Upper lobe of left lung (tissue), 6 donors: ENCODE data around the gene TMEM135. TPM values are rescaled to one million over a fixed set of nuclear protein-coding genes. Genes with fewer than 3 reads are reported as not detected.
"Not testable (repeated sequence)": the region's sequence is repeated elsewhere in the genome, so short reads cannot be mapped to it uniquely, and the experiment has no call there.

Source experiments
- ATAC-seq, 2 donors: fragments of 200-7000 bp; cut with Tn5 transposase; one replicate each; pipeline ENCODE4 v1.9.1; 2022; ENCODE audit warnings: mild to moderate bottlenecking in 2 of 2, moderate library complexity in 2 of 2; ENCODE audit not compliant: low FRiP score in 2 of 2
- DNase-seq, 2 donors: peaks; one replicate each; pipeline ENCODE4 v3.0.0-alpha.2; 2019 to 2020
- H3K27ac ChIP-seq, 4 donors: fragments of 200-600 bp; sonication (generic); one replicate each; pipeline ENCODE4 v1.5.1; 2016 to 2019
- H3K27me3 ChIP-seq, 4 donors: fragments of 200-600 bp; sonication (generic); one replicate each; pipeline ENCODE4 v1.5.1; 2017 to 2019
- H3K36me3 ChIP-seq, 4 donors: fragments of 200-600 bp; sonication (generic); one replicate each; pipeline ENCODE4 v1.5.1; 2016 to 2019
- H3K4me1 ChIP-seq, 4 donors: fragments of 200-600 bp; sonication (generic); one replicate each; pipeline ENCODE4 v1.5.1; 2018 to 2019
- H3K4me3 ChIP-seq, 4 donors: fragments of 200-600 bp; sonication (generic); one replicate each; pipeline ENCODE4 v1.5.1; 2017 to 2019; ENCODE audit warnings: mild to moderate bottlenecking in 2 of 4, moderate library complexity in 1 of 4
- H3K9me3 ChIP-seq, 4 donors: fragments of 200-600 bp; sonication (generic); one replicate each; pipeline ENCODE4 v1.5.1; 2018 to 2019
- EP300 ChIP-seq, 4 donors: sonication (generic); formaldehyde crosslinking; IDR thresholded peaks; one replicate each; pipeline ENCODE4 v1.5.1; 2017; ENCODE audit warnings: antibody characterized with exemption in 4 of 4, control low read depth in 2 of 4
- POLR2A ChIP-seq, 4 donors: fragments of 450-650 bp; IDR thresholded peaks; one replicate each; pipeline ENCODE4 v1.5.1; 2016 to 2017; ENCODE audit warnings: antibody characterized with exemption in 4 of 4, mild to moderate bottlenecking in 2 of 4
- POLR2AphosphoS5 ChIP-seq, 2 donors: sonication (generic); formaldehyde crosslinking; IDR thresholded peaks; one replicate each; pipeline ENCODE4 v1.5.1; 2017; ENCODE audit warnings: antibody characterized with exemption in 2 of 2
- WGBS, 2 donors: methylation state at CpG; one replicate each; pipeline ENCODE4 v1.1.5; 2017 to 2018; 5-methylcytosine and 5-hydroxymethylcytosine counted together
- total RNA-seq, 6 donors: library from RNA; depleted of rRNA in 4 of 6; stranded (reverse); fragments of >200 nt in 4 of 6; gene quantifications; one replicate each; pipeline versions ENCODE4 v1.1.0 to v1.2.1, GENCODE V29; 2016 to 2021
- TF ChIP-seq, protein P1 (sequence below), 6 experiments: fragments of 450-650 bp in 4 of 6; fragments of 200-600 bp in 2 of 6; sonication (generic) in 2 of 6; IDR thresholded peaks; one replicate each; pipeline ENCODE4 v1.5.1; 2016 to 2019; ENCODE audit warnings: antibody characterized with exemption in 6 of 6
- donor health status: DM: no; HTN: no; CAD: no; lungs with moderate emphysema.
- donor health status: DM: no; HTN: yes; CAD: no; lungs with severe emphysema.

The TMEM135 gene
- total RNA-seq, 6 donors from 2014 or later, result 12.6 to 33.5 (median 19.1) TPM

GRCh38 chr11:87284306-87284705 lies 246.6 kb downstream of the TMEM135 start:
- 50 to 73% methylated on average over 2 of the region's 2 CpGs for WGBS, 2 donors
- no peak overlapping the region for H3K27ac ChIP-seq
- ATAC-seq (no peak), DNase-seq (no peak)
- TF ChIP-seq POLR2A (IDR thresholded peaks at IDR 0.05), result no peak
- no peak for TF ChIP-seq POLR2AphosphoS5 (IDR thresholded peaks at IDR 0.05)
- no peak for TF ChIP-seq EP300 (IDR thresholded peaks at IDR 0.05)
- TF ChIP-seq, protein P1, sequence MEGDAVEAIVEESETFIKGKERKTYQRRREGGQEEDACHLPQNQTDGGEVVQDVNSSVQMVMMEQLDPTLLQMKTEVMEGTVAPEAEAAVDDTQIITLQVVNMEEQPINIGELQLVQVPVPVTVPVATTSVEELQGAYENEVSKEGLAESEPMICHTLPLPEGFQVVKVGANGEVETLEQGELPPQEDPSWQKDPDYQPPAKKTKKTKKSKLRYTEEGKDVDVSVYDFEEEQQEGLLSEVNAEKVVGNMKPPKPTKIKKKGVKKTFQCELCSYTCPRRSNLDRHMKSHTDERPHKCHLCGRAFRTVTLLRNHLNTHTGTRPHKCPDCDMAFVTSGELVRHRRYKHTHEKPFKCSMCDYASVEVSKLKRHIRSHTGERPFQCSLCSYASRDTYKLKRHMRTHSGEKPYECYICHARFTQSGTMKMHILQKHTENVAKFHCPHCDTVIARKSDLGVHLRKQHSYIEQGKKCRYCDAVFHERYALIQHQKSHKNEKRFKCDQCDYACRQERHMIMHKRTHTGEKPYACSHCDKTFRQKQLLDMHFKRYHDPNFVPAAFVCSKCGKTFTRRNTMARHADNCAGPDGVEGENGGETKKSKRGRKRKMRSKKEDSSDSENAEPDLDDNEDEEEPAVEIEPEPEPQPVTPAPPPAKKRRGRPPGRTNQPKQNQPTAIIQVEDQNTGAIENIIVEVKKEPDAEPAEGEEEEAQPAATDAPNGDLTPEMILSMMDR (IDR thresholded peaks at IDR 0.05), result no peak
- H3K36me3 ChIP-seq, result no peaks in the 10 kb centered on the region
- H3K4me3 ChIP-seq, result no peak overlapping the region
- H3K4me1 ChIP-seq, result peaks cover 0 to 18% (median 9%) of the 10 kb centered on the region in 4 donors
- H3K27me3 ChIP-seq, result no peaks in the 10 kb centered on the region
- H3K9me3 ChIP-seq, result no peaks in the 10 kb centered on the region

GRCh38 chr11:87285674-87286073 lies 247.9 kb downstream of the TMEM135 start:
- H3K4me3 ChIP-seq, H3K36me3 ChIP-seq, H3K9me3 ChIP-seq, ATAC-seq, H3K27ac ChIP-seq, DNase-seq, H3K27me3 ChIP-seq: not testable (repeated sequence)
- 90 to 92% methylated on average over 7 of the region's 7 CpGs for WGBS, 2 donors
- H3K4me1 ChIP-seq, result peaks cover 0 to 13% (median 7%) of the 10 kb centered on the region in 4 donors

- Histone ChIP-seq H3K9me3 (no peaks in the 10 kb centered on the region), H3K36me3 (no peaks in the 10 kb centered on the region), H3K27me3 (no peaks in the 10 kb centered on the region), H3K27ac (no peak overlapping the region), H3K4me3 (no peak overlapping the region), H3K4me1 (peaks cover 0 to 9% (median 2%) of the 10 kb centered on the region in 4 donors)
- TF ChIP-seq POLR2A (IDR thresholded peaks at IDR 0.05) (no peak), EP300 (IDR thresholded peaks at IDR 0.05) (no peak), POLR2AphosphoS5 (IDR thresholded peaks at IDR 0.05) (no peak)
- TF ChIP-seq, protein P1 (IDR thresholded peaks at IDR 0.05), result no peak
- DNase-seq (peak in 1 of 2 donors; percentile 69), ATAC-seq (no peak)
- WGBS, 2 donors, result 97 to 98% methylated on average over 9 to 17 of the region's 17 CpGs
These were observed 248.6 kb downstream of the TMEM135 start for GRCh38 chr11:87286338-87286737.

GRCh38 chr11:87290304-87290922 lies 252.7 kb downstream of the TMEM135 start:
- Histone ChIP-seq H3K36me3 (no peaks in the 10 kb centered on the region), H3K4me3 (no peak overlapping the region), H3K27ac (no peak overlapping the region), H3K27me3 (no peaks in the 10 kb centered on the region), H3K4me1 (no peaks in the 10 kb centered on the region), H3K9me3 (no peaks in the 10 kb centered on the region)
- ATAC-seq (peak in 1 of 2 donors; percentile 67), DNase-seq (no peak)
- 7 to 9% methylated on average over 3 of the region's 3 CpGs for WGBS, 2 donors
- TF ChIP-seq POLR2AphosphoS5 (IDR thresholded peaks at IDR 0.05) (no peak), POLR2A (IDR thresholded peaks at IDR 0.05) (no peak), EP300 (IDR thresholded peaks at IDR 0.05) (no peak)
- TF ChIP-seq, protein P1 (IDR thresholded peaks at IDR 0.05), result peak in 4 of 6 experiments; percentile 27 to 63 (median 58)

DNA sequence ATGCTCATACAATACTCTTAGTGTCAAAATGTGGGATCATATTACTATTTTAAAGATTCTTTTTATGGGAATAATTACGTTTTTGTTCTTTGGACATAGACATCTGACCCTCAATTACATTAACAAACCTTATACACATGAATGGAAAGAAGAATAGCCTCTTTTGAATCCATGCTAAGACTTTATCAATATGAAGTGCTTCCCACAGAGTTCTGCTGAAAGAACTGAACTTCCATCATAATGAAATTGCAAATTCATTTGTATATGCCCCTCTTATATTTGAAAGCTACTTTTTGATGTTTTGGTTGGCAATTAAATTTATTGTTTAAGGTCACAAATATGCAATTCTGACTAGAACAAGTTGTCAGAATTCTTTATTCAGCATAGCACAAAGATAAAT lies 254.9 kb downstream of the TMEM135 start:
- WGBS, 2 donors, result 0% methylated on average over 1 of the region's 1 CpG
- Histone ChIP-seq H3K27me3 (no peaks in the 10 kb centered on the region), H3K27ac (no peak overlapping the region), H3K36me3 (no peaks in the 10 kb centered on the region), H3K4me1 (no peaks in the 10 kb centered on the region), H3K4me3 (no peak overlapping the region), H3K9me3 (no peaks in the 10 kb centered on the region)
- TF ChIP-seq POLR2A (IDR thresholded peaks at IDR 0.05) (no peak), EP300 (IDR thresholded peaks at IDR 0.05) (no peak), POLR2AphosphoS5 (IDR thresholded peaks at IDR 0.05) (no peak)
- ATAC-seq (no peak), DNase-seq (no peak)

DNA sequence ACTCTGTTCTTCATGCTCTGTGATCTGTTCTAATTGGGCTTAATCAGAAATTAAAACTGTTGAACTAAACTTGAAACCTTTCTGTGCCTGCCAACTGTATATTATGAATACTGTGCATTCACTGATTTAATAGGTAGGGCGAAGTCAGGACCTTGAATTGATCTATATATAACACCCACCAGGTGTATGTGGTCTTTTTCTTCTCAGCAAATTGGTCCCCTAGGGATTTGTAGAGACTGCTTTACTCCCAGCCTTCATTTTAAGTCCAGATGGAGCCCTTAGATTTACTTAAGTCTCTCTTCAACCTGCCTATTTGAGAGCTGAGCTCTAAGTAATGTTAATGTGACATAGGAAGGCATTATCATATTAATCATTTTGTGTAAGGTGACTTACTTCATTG lies 257.5 kb downstream of the TMEM135 start:
- no peak for DNase-seq
- peaks cover 0 to 5% (median 0%) of the 10 kb centered on the region in 4 donors for H3K4me1 ChIP-seq
- no peaks in the 10 kb centered on the region for H3K36me3 ChIP-seq
- no peaks in the 10 kb centered on the region for H3K27me3 ChIP-seq
- TF ChIP-seq EP300 (IDR thresholded peaks at IDR 0.05) (no peak), POLR2AphosphoS5 (IDR thresholded peaks at IDR 0.05) (no peak), POLR2A (IDR thresholded peaks at IDR 0.05) (no peak)
- TF ChIP-seq, protein P1 (IDR thresholded peaks at IDR 0.05), result no peak
- H3K27ac ChIP-seq, result no peak overlapping the region
- H3K9me3 ChIP-seq, result no peaks in the 10 kb centered on the region
- ATAC-seq, result no peak
- WGBS, 2 donors, result 92 to 96% methylated on average over 1 of the region's 1 CpG
- H3K4me3 ChIP-seq, result no peak overlapping the region
